HT-29 (cell line): ENCODE measurements around the gene PPM1F. TPM values are rescaled to one million over a fixed set of nuclear protein-coding genes. Genes with fewer than 3 reads are reported as not detected.

Source experiments
- DNase-seq: peaks from one replicate; pipeline ENCODE4 v3.0.0-alpha.2; 2015; ENCODE audit warnings: low spot score
- total RNA-seq: library from RNA; depleted of rRNA; stranded (reverse); fragments of >200 nt; shearing (Covaris generic); gene quantifications from 2 replicates; pipeline ENCODE4 v1.2.3, GENCODE V29; 2014; rRNA removed

The PPM1F gene, protein sequence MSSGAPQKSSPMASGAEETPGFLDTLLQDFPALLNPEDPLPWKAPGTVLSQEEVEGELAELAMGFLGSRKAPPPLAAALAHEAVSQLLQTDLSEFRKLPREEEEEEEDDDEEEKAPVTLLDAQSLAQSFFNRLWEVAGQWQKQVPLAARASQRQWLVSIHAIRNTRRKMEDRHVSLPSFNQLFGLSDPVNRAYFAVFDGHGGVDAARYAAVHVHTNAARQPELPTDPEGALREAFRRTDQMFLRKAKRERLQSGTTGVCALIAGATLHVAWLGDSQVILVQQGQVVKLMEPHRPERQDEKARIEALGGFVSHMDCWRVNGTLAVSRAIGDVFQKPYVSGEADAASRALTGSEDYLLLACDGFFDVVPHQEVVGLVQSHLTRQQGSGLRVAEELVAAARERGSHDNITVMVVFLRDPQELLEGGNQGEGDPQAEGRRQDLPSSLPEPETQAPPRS
- total RNA-seq = 17.0 and 17.8 TPM in 2 replicates

DNA sequence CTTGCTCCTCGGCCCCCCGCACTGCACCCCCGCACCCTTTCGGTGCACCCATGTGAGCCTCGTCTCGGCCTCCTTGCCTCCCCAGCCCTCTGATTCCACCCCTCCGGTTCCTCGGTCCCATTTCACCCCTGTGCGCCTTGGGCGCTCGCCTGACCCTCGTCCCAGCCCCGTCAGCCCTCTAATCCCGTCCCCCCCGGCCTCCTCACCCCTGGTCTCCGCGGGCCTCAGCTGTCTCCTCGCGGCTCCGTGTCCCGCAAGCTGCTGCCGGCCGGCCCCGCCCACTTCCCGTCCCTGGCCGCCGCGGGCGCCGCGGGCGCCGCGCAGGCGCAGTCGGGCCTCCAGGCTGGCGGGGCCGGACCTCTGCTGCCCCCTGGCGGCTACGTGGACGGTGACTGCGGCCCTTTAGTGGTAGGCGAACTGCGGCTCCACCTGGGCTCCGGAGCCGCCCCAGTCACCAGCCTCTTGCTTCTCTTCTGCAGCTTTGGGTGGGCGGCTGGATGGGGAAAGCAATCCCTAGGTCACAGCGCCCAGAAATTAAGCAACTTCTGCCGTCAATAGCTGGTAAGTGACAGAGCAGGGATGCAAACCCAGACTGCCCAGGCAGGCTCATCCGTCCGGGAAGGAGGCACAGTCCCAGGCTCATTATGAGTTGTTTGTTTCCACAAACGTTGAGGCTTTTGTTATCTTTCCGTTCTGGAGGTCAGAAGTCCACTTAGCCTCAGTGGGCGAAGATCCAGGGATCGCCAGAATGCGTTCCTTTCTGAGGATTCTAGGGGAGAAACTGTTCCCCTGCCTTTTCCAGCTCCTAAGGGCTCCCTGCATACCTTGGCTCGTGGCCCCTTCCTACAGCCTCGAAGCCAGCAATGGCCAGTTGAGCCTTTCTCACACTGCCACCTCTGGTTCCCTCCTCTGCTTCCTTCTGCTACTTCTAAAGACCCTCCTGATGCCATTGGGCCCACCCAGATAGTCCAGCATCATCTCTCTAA, at the start of gene PPM1F:
Gene PPM1F, minus strand, starts transcription at position 263 of the 986 bp plus-strand sequence. CDS start 6,800 bp downstream, outside the sequence.
- peak; percentile 65 for DNase-seq

DNA sequence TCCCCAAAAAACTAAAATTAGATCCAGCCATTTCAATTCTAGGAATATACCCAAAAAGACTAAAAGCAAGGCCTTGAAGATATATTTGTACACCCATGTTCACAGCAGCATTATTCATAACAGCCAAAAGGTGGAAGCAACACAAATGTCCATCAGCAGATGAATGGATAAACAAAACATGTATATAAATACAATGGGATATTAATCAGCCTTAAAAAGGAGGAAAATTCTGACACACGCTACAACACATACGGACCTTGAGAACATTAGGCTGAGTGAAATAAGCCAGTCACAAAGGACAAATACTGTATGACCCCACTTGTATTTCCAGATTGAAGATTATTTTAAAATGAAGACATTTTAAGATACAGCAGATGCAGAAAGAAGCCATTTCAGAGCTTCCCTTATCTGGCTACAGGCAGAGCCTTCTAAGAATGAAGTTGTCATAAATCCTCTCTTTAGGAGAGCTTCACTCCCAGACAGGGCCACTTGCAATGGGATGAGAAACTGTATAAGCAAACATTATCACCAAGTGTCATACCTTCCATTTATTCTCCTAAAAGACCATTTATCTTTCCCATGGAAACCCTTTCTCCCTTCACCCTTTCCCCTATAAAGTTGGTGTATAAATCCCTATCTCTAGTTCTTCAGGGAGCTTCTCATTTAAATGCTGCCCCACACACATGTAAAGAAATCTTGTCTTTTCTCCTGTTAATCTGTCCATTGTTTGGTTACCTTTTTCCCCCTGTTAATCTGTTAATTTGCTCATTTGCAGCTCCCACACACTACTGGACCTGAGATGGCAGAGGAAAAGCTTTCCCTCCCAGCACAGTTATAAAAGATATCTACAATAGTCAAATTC, 49.2 kb upstream of the PPM1F start:
- DNase-seq = no peak

DNA sequence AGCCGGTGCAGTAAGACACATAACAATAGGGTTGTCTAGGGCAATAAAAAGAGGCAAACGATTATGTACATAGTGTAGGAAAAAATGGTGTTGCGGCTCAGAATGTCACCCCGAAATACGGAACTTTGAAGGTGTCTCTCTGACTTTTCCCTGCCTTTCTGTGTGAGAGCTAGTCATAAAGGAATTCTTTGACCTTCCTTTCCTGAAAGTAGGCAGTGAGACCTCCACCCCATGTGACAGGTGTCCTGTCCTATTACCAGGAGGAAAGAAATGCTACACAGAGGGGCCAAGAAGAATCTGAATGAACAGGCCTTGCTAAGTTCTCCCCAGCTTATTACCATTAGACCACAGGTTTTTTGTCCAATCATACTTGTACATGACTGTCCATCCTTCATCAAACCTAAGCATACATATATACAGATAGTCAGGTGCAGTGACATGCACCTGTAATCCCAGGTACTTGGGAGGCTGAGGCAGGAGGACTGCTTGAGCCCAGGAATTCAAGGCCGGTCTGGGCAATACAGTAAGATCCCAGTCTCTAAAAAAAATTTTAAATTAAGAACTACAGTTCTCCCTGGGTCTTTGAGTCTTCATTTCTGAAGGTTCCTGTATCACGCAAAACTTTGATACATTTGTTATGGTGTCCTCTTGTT, 46.1 kb upstream of the PPM1F start:
- DNase-seq = no peak

DNA sequence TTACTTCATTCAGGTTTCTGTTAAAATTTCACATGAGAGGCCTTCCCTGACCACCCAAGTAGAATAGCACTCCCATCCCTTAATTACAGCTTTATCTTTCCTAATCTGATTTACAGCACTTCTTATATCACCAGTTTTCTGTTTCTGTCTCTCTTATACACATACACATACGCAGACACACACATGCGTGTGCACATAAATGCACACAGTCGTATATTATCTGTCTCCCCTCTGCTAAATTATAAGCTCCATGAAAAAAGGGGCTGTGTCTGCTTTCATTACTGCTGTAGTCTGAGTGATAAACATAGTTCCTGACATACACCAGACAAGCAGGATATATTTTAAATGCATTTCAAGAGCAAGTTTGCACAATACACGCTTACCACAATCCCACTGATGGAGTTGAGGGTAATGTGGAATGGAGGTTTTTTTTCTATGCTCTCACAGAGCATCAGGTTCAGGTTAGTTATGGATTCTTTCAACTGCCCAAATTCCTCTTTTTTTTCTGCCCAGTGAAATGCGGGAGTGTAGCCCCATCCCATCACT, 43.6 kb upstream of the PPM1F start:
- DNase-seq = no peak

DNA sequence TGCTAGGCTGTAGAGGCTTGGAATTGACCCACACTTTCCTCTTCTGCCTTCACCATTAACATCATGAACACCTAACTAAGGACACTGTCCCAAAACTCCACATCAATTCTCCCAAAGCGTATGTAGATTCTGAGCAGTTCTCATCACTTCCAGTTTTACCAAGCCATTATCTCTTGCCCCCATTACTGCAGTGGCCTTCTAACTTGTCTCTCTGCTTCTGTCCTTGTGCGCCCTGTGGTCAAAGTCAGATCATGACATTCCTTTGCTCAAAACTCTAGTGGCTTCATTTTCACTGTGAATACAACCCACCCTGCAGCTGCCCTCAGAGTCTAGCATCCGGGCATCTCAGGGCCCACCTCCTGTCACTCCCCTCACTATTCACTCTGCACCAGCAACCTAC, 43.0 kb upstream of the PPM1F start:
- no peak for DNase-seq

DNA sequence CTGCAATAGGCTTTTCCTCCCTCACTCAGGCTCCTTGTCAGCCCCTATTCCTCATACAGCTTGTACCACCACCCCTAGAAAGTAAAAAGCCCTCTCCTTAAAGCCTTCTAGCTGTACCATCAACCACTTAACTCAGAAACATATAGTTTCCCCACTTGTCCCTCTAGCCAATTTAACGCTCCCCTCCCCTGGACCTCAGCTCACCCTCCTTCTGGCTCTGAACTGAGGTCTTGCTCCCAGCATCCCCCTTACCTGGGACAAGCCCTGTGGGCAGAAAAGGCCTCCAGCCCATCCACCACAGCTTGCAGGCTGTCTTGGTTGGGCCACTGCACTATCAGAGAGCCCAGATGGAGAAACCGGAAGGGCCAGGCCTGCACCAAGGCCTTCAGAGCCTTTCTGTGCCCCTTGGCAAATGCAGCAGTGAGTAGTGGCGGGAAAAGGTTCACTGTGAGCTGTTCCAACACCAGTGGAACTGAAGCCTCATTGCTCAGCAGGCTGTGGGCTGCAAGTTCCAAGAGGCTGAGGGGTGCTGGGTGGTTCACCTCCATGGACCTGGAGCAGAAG, 42.3 kb upstream of the PPM1F start:
- no peak for DNase-seq

DNA sequence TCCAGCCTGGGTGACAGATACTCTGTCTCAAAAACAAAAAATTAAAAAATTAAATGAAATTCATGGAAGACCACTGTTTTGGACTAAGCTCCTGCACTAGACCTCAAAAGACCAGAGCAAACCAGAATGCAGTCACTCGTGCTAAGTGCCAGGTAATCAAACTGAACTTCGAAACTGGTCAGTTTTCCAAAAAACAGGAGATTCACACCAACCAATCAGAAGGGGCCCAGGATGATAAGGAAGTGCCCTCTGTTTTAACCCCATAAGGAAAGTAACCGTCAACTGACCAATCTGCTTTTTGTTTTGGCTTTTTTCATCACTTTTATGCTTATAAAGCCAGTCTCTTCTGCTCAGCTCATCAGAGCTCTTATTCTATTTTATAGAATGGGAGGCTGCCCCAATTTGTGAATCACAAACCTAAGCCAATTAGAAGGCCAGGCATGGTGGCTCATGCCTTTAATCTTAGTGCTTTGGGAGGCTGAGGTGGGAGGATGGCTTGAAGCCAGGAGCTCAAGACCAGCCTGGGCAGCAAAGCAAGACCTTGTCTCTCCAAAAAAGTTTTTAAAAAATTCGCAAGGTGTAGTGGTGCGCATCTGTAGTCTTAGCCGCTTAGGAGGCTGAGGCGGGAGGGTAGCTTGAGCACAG, 40.1 kb upstream of the PPM1F start:
- DNase-seq = no peak

DNA sequence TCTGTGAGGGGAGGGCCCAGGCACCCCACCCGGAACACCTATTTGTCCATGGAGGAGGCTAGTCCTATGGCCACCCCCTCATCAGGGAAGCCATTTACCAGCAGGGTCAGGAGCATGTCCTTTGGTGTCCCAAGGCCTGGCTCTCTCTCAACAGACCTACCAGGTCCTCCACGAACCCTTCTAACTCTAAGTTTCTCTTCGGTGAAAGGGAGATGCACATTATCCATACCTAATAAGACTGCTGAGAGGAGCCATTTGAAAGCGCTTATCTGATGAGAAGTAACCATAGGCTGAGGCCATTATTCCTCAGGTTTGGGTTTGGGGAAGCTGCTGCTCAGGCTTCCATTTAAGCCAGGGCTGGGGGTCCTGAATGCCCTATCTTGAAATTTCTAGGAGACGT, 39.1 kb upstream of the PPM1F start:
- no peak for DNase-seq

DNA sequence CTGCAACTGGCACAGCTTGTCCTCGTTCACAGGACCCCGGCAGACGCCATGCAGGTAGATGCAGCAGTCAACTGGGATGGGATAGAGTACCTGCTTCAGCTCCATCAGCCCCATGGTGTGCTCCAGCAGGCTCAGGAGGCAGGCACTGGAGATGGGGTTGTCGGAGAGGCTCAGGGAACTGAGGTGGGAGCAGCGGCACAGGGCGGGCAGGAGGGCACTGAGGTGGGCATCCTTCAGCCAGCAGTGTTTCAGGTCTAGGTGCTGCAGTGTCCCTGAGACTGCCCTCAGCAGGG, 38.6 kb upstream of the PPM1F start:
- DNase-seq = no peak

DNA sequence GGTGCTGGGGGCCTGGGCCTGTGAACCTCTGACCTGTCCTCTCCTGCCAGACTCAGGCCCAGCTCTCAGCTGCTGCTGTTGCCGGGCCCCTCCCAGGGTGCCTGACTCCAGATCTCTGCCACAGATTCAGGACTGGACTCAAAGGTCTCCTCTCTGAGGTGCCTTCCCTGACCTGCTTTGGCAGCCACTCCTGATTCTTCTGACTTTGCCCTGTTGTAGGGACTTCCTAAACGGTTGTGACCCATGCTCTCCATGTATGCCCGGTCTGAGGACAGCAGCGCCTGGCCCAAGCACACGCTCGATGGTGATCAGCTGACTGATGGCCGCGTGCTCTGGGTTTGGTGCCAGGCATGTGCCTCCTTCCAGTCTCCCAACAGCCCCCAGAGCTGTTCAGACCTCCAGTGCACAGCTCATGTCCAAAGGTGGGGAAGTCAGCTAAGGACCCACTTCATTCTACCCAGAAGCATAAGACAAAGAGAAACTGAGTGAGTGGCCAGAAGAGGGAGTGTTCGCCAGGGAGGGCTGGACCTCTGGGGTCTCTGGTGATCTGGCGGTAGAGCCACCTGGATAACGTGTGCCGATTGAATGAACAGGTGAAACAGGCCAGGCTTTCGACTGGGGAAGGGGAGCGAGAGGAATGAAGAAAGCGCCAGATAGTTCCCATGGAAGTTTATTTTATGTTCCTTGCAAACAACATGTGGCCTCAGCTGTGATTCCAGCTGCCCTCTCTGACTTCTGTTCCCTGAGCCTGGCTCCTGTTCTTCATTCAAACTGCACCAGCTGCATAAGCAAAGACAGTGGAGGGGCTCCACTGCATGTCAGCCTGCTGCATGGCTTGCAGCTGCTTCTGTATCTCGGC, 38.0 kb upstream of the PPM1F start:
- no peak for DNase-seq

DNA sequence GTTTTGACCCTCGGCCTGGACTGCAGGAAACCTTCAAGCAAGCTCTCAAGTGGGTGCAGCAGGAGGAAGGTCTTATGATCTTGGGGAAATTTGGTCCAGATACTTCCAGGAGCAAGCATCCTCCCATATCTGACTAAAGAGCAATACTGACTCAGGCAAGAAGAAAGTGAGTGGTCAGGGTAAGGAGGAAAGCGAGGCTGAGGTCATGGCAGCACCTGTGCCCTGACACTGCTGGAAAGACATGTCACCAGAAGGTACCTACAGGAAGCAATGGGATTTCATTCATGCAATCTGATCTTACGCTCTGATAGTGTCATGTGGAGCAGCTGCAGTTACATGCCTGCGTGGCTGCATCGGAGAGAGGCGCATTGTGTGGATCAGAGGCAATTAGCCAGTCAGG, 36.4 kb upstream of the PPM1F start:
- no peak for DNase-seq

DNA sequence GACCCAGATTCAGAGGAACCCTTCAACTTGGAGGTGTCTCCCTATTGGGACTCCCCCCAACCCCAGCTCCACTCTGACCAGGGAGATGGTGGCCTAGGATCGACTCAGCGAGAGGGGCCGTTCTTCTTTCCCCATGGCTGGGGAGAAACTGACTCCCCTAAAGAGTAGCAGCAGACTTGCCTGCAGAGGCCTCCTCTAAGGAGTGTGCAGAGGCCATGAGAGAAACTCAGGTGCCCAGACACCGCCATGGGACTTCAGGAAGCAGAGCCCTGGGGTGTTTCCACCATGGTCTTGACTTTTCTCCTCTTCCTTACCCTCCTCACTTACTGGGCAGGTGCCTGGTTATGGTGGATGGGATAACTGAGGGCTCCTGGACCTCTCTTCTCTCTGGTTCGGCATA, 32.6 kb upstream of the PPM1F start:
- no peak for DNase-seq

DNA sequence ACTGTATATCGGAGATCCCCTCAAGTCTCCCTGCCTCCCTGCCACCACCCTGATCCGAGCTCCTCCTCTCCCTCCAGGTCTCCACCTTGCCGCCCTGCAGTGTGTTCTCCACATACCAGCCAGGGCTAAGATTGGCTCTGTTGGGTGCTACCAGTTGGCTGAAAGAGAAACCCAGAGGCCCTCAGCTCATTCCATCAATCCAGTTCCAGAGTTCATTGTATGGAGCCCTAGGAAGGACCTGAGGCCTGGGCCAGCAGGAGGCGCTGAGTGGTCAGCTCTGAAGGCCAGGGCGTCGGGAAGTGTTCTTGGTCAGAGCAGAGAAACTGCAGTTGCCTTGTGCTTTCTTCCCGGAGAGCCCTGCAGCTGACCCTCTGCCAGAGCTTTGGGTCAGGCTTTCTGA, 32.1 kb upstream of the PPM1F start:
- peak; percentile 24 for DNase-seq

DNA sequence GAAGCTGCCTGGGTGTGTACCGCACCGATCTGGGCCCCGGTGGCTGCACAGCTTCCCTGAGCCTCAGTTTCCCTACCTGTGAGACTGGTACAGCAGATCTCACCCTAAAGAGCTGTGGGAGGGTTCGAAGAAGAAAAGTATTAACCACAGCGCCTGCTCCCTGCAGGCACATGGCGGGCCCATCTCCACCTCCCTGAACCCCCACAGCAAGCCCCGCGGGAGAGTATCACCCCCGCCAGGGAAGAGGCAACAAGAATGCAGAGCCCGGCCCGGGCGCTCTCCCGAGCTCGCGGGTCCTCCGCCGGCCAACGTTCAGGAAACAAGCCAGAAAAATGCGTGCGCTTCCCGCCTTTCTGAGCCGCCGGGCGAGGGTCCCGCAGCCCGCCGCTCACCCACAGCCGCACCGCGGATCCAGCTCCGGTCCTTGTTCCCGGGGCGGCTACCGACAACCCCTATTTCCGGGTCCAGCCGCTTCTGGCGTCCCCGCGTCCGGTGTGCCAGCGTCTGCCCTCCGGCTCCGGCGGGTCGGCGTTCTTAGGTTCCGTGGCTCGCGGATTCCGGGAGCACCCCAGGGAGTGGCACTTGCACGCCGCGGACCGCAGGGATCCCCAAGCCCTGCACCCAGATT, 29.8 kb upstream of the PPM1F start, which contains the start of gene TOP3B:
Gene TOP3B, minus strand, starts transcription at position 450 of the 628 bp plus-strand sequence. CDS start 7,078 bp downstream, outside the sequence.
- DNase-seq = peak; percentile 67

DNA sequence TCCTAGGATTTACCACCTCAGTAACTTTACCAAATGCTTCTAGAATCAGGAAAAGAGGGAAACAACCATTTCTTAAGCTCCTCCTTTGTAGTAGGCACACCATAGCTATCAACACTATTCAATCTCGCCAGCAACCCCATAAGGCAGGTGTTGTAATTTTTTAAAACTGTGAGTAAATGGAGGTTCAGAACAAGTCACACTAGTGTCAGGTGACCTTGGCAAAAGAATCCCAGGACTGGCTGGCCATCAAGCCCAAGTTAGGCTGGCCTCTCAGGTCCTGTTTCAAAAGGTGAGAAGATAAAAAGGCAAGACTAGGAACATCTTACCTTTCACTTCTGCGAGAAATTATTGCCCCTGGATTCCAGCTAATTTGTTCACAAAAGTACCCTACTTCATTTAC, 29.2 kb upstream of the PPM1F start:
- DNase-seq = no peak

DNA sequence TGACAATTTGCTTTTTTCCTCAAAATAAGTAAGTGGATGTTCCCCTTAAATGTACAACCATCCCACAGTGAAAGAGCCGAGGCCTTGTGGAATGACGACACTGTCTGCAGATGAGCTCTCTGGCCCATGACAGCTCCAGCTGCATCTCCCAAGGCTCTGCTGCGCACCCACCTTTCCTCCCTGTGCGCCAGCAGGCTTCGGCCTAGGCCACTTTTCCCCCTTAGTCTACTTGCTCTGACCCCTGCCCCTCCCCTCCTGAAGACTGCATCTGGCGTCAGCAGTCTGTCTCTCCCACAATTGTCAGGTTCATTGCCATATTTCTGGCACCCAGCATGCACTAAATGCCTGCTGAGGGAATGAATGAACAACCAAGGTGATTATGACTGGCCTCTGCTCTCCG, 27.9 kb upstream of the PPM1F start:
- DNase-seq = no peak

DNA sequence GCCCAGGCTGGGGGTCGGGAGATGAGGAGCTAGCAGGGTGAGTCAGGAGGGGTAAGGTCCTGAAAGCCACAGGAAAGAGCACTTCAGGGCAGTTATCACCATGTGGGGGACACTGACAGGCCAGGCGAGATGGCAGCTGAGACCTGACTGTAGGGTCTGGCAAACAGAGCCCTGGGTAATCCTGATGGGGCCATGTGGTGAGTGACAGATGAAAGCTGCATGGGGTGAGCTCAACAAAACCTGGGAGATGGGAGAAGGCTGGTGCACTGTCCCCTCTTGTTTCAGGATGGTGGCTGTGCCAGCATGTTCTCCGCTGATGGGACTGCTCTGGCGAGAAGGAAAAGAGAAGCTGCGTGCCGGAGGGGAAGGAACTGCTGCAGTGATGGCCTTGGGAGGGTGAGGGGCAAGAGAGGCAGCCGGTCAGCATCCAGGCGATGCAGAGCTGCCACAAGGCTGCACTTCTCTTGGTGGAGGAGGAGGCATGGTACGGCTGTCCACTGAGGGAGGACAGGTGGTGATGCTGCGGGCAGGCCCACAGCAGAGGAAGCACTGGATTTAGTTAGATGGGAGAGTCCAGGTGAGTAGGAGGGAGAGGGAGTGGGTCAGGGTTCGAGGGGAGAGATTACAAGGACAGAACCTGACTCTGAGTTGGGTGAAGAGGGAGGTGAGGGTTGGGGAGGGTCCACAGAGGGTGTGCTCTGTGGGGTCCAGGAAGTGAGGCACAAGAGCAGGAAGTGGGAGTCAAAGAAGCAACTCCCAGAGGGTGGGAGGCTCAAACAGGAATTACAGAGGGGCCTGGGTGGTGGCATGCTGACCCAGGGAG, 26.1 kb upstream of the PPM1F start:
- DNase-seq = no peak
